MM.1S (cell line): ENCODE data around the gene ADCY3.

Source experiments
- EZH2 ChIP-seq: fragments of 300-600 bp; sonication (generic); optimal IDR thresholded peaks from 2 replicates; pipeline ENCODE3; 2017; ENCODE audit warnings: low read depth, mild to moderate bottlenecking, antibody characterized with exemption, low read length, mixed read lengths
- EZH2phosphoT487 ChIP-seq: fragments of 300-600 bp; sonication (generic); IDR thresholded peaks from 2 replicates; pipeline ENCODE4 v1.6.1; 2018; ENCODE audit warnings: antibody characterized with exemption, low read length
- TF ChIP-seq, protein P1 (sequence below): fragments of 300-600 bp; sonication (generic); IDR thresholded peaks from 2 replicates; pipeline ENCODE4 v1.5.1; 2016; ENCODE audit warnings: antibody characterized with exemption, low read length, mixed read lengths

DNA sequence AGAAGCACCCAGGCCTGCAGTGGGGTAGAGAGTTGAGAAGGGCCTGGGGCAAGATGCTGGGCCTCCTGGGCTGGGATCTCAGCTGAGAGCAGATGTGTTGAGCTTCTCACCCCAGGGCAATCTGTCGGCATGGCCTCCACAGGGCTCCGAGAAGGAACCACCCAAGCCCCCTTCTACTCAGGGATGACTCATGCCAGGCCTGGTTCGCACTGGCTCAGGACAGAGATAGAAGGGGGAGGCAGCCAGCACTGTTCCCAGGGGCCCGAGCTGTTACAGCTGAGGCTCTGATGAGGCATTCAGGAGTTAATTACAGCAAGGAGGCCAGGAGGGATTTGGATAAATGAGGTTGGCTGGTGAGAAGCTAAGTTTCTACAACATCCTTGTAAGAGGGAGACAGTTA lies 64.3 kb downstream of the ADCY3 start:
- TF ChIP-seq, protein P1, sequence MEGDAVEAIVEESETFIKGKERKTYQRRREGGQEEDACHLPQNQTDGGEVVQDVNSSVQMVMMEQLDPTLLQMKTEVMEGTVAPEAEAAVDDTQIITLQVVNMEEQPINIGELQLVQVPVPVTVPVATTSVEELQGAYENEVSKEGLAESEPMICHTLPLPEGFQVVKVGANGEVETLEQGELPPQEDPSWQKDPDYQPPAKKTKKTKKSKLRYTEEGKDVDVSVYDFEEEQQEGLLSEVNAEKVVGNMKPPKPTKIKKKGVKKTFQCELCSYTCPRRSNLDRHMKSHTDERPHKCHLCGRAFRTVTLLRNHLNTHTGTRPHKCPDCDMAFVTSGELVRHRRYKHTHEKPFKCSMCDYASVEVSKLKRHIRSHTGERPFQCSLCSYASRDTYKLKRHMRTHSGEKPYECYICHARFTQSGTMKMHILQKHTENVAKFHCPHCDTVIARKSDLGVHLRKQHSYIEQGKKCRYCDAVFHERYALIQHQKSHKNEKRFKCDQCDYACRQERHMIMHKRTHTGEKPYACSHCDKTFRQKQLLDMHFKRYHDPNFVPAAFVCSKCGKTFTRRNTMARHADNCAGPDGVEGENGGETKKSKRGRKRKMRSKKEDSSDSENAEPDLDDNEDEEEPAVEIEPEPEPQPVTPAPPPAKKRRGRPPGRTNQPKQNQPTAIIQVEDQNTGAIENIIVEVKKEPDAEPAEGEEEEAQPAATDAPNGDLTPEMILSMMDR, result no peak
- TF ChIP-seq EZH2phosphoT487, result no peak
- TF ChIP-seq EZH2, result no peak
